IPS DF 4.7 (cell line): ENCODE results near the gene ROBO1.

Experiments
- DNase-seq: peaks from one replicate; pipeline ENCODE4 v3.0.0-alpha.2; 2013; ENCODE audit warnings: low spot score; ENCODE audit errors: extremely low read depth

Gene ROBO1

DNA sequence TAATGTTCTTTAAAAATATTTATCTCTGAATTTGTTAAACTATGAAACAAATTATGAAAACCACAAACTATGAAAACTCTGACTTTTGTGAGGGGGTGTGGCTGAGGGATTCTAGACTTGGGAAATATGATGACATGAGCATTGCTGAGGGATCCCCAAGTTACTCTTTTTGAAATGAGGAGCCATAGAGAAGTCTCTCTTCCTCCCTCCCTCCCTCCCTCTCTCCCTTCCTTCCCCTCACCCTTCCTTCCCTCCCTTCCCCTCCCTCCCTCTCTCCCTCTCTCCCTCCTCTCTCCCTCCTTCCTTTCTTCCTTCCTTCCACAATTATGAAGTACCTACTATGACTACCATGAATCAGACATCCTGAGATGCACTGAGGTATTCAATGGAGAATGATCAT is 673.1 kb downstream of the ROBO1 start:
- no peak for DNase-seq

DNA sequence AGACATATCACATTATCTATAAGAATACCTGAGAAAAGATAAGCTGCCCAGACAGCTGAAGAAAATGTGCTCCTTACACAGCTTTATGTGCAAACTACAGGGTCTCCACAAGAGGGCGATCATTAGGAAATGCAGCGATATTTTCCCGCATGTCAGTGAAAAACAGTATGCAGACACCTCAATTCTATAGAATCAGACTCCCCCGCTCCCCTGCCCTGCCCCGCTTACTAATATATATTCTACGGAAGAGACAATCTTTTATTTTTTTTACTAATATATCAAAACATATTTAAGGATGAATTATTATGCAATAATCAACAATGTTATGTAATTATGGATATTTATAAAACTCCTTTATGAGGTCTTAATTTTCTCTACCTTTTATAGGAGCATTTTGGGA is 681.3 kb downstream of the ROBO1 start:
- no peak for DNase-seq

DNA sequence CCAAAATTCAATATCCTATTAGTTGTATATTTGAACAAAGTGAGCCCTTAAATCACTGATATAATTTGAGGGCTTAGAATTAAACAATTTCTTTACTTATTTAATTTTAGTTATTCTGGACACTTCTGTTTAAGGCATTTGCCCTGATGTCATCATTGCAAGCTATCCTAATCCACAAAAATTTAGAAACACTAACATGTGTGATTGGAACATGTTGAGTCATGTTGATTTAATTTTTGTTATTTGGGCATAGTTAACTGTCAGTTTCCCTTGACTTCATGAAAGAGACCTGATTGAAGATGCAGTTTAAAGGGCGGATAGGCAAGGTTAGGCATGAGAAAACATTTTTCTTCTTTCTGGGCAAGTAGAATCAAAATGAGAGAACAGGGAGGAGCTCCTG is 682.6 kb downstream of the ROBO1 start:
- no peak for DNase-seq

DNA sequence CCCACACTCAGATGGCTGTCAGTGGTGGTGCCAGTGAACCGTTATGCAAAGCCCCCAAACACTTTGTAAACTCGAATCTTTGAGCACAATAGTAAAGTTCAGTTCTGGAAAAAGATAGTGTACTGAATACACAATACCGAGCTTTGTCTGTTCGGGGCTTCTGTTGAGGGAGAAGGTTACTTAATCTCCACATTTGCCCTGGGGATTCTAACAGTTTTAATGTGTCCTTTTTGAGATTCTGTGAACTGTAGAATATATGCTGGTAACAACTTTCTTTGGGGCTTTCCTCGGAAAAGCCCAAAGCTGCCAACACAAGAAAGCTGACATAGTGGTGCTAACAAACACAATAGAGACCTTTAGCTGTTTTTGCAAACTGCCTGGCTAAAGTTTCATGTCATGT is 686.5 kb downstream of the ROBO1 start:
- DNase-seq = no peak

DNA sequence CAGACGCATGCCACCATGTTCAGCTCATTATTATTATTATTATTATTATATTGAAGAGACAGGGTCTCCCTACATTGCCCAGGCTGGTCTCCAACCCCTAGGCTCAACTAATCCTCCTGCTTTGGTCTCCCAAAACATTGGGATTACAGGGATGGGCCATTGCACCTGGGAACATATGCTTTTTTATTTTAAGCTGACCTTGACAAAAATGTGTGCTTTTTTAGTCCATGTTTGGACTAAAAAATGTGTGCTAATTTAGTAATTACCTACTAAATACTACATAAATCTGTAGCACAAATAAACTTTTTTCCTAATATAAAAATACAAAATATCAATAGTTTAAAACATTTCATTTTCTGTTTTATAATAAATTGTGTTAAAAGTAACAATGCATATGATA is 693.2 kb downstream of the ROBO1 start:
- no peak for DNase-seq

DNA sequence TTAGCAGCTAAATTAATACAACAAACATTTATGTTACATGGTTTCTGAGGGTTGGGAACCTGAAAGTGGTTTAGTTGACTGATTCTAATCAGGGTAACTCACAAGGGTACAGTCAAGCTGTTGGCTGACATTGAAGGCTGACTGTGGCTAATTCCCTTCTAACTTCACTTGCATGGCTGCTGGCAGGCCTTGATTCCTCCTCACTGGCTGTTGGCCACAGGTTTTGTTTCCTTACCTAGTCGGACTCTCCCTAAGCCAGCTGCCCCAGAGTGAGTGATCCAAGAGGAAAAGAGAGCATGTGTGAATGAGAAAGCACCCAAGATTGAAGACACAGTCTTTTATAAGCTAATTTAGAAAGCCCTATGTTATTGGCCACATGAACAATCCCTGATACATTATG is 700.1 kb downstream of the ROBO1 start:
- no peak for DNase-seq

DNA sequence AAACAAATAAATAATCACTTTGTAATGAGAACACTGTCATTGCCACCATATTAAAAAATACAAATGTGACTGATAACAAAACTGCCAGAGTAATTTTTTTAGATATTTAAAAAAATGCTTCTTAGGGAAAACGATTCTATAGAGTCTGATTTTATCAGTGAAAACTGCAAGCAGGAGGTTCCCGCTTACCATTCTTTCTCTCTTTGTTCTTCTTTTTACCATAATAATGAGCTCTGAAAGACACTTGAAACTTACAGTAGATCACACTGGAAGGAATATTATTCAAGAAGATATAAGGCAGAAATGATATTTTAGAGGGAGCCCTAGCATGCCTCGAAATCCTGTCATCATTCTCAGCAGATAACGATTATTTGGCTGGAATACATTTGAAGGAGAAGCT is 701.3 kb downstream of the ROBO1 start:
- DNase-seq = no peak

DNA sequence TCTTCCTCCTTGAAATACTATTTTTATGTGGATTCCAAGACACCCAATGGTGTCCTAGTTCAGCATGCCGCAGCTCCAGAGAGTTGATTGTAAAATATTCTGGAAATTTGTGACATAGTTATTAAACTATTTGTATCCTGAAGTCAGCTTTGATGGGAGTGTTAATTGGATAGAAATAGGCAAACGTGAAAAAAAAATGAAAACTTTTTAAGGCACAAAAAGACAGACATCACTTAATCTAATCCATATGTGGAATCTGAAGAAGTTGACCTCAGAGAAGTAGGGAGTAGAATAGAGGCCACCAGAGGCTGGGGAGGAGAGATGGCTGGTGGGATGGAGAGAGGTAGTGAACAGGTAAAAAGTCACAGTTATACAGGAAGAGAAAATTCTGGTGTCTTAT is 704.2 kb downstream of the ROBO1 start:
- no peak for DNase-seq

DNA sequence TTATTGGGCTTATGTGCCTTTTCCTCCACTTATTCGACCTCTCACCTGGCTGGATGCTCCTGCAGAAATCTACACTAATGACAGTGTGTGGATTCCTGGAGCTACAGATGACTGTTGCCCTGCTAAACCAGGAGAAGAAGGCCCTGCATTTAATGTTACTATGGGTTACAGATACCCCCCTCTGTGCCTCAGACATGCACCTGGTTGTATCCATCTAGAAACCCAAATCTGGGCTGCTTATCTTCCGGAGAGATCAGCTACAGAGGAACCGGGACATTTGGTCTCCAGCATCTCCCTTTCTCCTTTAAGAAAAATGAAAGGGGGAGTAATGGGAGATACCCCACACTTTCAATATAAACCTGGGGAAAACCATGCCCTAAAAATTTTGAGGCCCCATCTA is 710.0 kb downstream of the ROBO1 start:
- no peak for DNase-seq

DNA sequence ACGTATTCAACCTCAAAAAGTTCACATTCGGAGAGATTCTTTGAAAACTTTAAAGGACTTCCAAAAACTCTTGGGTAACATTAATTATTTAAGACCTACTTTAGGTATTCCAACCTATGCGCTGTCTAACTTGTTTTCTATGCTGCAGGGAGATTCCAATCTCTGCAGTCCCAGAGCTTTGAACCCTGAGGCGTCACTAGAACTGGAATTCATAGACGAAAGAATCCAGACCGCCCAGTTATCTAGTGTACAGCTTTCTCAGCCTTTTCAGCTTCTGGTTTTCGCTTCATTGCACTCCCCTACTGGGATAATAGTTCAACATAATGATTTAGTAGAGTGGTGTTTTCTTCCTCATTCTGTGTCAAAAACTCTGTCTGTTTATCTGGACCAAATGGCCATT is 711.3 kb downstream of the ROBO1 start:
- DNase-seq = no peak

DNA sequence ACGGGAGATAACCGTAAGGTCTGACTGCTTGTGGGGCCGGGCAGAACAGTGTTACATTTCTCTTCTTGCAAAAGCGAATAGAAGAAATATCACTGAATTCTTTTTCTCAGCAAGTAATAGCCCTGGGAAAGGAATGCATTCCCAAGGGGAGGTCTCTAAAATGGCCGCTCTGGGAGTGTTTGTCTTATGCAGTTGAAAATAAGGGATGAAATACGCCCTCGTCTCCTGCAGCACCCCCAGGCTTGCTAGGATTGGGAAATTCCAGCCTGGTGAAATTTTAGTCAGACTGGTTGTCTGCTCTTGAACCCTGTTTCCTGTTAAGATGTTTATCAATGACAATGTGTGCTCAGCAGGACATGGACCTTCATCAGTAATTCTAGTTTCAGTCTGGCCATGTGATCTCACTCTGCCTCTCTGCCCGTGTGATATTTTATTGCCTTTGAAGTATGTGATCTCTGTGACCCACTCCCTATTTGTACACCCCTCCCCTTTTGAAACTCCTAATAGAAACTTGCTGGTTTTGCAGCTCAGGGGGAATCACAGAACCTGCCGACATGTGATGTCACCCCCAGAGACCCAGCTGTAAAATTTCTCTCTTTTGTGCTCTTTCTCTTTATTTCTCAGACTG is 715.6 kb downstream of the ROBO1 start:
- no peak for DNase-seq

DNA sequence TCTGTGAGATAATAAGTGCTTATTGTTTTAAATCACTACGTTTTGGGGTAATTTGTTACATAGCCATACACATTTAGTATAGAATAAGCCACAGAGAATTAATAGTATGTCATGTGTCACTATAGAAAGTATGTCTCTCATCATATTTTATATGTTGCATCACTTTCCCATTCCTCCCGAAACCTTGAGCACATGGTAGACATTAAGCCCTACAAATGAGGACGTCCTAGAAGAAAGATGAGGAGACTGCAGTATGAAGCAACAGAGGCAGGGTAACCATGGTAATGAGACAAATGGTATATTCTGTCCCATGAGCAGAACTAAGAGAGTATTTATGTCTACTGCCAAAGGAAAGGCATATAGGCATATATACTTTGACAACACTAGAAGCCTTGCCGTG is 720.2 kb downstream of the ROBO1 start:
- DNase-seq = no peak

DNA sequence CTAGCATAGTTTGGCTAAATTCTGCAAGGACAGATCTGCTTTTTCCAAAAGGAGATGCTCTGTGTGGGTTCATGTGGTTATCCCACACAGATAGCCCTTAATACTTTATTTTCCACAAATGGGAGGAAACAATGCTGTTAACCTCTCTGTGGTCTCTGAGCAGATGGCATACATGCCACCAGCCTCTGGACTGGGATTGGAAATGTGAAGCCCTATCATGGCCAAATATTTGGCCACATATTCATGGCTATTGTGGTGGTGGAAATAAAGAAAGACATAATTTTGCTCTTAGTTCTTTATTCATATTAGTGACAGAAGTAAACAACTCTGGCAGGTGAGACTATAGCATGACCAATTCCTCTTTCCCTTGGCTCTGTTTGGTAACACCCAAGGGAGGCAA is 726.2 kb downstream of the ROBO1 start:
- DNase-seq = no peak

DNA sequence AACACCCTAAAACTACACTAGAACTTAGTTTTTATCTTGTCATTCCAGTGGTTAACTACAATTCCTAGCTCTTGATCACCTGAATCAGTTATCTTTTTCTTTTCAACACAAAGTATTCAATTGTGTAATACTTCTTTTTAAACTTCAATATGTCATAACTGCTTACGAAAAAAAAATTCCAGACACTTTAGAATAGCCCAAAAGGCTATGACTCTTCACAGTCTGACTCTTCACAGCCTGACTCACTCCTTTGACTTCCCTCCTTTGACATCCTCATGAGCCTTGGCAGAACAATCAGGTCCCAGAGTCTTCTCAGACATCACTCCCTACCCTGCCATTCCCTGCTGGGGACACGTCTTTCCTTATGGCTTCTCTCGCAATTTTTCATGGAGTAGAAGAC is 727.1 kb downstream of the ROBO1 start:
- DNase-seq = no peak

DNA sequence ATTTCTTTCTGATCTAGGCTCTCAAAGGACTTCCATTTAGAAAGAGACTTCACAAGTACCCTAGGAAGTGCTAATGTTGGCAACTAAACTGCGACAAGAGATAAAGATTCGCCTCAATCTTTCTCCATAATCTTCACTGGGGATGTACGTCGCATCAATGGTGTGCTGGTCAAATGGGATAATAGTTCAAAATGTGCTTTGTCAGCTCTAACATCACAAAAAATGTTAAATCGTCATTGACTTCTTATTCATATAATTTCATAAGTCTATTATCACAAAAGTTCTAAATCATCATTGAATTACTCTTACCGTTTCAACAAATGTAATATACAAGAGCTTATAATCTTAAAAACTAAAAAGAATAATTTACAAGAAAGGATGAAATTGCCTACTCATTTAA is 727.7 kb downstream of the ROBO1 start:
- DNase-seq = no peak

DNA sequence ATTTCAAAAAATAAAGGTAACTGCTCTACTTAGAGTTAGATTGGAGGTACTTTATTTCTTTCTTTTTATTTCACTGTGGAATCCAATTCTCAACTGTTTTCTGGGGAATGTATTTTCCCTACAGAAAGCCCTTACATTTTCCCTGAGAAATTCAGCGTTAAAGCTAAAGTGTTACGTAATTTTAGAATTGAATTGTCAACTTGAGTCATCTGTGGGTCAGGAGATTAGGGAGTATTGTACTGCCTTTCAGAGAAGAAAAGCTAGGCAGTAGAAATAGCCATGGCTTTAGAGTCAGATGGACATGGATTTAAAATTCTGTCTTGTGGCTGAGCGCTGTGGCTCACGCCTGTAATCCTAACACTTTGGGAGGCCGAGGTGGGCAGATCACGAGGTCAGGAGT is 728.6 kb downstream of the ROBO1 start:
- no peak for DNase-seq

DNA sequence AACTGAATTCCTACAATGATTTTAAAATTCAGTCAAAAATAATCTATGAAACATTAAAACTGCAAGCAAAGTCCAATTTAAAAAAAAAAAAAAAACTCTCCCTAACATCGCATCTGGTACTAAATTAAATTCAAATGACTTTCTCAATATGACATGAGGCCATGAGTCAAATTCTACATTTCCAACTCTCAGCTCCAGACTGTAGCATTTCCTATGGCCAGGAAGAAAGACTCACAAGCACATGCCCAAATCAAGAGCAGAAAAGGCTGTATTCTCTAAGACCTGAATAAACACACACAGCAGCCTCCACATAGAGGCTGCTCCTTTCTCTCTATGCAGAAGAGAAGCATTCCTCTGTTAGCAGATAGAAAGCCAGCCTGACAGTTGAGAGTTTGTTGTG is 729.2 kb downstream of the ROBO1 start:
- no peak for DNase-seq

DNA sequence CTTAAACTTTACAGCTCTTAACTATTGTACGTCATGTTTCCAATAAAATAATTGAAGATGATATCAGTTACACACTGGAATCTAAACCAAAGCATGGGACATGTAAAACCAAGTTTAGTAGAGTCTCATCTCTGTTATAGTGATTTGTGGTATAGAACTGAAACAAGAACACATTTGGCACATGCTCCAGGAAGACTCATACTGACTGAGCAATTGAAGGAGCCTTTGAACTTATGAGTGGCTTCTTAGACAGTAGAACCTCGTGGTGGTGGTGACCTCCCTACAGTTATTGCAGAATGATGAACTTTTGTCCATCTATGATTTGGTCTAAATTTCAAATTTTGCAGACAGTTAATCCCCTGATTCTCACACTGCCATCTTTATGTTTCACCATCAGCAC is 729.7 kb downstream of the ROBO1 start:
- DNase-seq = no peak

DNA sequence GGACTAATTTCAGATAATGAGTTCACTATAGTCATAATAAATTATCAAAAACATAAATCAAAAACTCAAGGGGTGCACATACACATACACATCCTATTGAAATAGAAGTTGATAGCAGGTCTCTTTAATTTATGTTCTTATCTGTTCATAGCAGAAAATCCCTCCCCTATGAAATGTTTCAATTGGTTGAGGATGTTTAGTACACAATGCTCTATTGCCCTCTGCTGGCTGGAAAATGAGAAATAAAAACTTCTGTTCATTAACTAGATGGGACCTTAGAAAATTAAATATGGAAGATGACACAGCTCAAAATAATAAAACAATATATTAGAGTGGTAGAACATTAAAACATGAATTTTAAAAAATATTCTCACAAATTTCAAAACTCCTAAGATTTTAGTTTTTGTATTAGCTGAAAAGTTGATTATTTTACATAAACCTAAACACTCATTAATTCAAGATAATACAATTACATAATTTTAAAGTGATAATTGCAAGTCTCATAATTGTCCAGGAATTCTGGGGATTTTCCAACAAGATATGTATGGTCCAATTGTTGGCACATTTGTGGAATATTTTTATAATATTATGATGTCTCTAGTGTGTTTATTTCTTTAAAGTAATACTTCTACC is 735.0 kb downstream of the ROBO1 start:
- DNase-seq = no peak

DNA sequence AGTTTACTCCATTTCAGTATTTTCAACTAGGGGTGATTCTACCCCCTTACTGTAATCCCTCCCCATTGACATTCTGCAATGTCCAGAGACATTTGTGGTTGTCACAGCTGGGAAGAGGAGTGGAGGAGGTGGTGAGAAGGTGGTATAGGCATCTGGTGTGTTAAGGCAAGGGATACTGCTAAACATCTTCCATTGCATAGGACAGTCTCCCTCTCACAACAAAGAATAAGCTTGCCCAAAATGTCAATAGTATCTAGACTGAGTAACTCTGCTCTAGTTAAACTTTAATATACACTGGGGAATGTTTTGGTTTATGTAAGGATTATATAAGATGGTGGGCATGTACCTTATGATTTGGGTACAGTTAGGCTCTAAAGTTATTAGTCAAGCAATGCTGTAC is 737.6 kb downstream of the ROBO1 start:
- DNase-seq = no peak

DNA sequence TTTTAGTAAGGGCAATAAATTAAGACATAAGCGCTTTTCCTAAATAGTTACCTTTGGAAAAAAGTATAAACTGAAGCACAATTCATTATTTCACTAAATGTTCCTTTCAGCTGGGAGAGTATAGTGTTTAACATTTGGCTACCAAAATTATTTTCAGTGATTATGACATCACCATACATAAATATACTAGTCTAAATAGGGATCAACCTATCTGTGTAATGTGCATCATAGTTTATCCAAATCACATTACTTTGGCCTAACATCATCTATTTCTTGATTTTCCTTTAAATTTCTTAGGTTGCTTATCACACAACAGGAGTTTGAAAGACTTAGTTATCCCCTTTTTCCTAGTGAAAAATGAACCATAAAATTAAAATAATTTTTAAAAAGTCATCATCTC is 738.9 kb downstream of the ROBO1 start:
- no peak for DNase-seq

DNA sequence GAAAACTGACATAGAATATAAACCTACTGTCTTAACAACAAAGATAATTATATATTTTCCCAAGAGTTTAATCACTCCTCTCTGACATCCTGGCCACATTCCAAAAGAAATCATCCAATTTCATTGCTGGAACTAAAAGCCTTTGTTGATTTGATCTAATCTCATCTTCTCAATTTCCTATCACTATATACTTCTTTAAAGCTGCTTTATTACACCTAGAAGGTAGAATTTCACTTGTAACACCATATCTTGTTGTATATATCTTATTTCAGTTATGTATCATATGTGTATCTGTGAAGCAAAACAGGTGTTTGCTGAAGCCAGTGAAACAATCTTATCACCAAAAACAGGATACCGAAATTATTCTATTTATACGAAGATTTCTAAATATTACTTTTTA is 740.2 kb downstream of the ROBO1 start:
- no peak for DNase-seq

DNA sequence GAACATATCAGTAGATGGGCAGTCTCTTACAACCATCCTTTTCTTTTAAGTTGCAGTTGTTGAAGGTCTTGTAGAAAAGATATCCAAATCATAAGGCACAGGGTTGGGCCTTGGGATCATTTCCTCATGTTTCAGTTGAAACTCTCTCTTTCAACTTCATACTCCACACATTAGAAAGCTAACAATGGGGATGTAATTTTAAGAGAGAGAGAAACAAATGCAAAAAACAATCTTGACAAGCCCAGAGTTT is 747.9 kb downstream of the ROBO1 start:
- no peak for DNase-seq
